Activated CD8-positive, alpha-beta memory T cell treated with anti-CD3 and anti-CD28 coated beads for 36 hours (primary cell): ENCODE results near the gene TAF11. TPM values are rescaled to one million over a fixed set of nuclear protein-coding genes. Genes with fewer than 3 reads are reported as not detected.
"Not testable (repeated sequence)": the region's sequence is repeated elsewhere in the genome, so short reads cannot be mapped to it uniquely, and the experiment has no call there.

Experiments used
- CTCF ChIA-PET: fragments of 350-600 bp; sonication (Branson Sonifier 250); formaldehyde crosslinking; loops from one replicate; lab custom pipeline; 2021; ENCODE audit warnings: antibody characterized with exemption; lab: Charles Lee
- POLR2A ChIA-PET: fragments of 350-600 bp; sonication (Branson Sonifier 250); formaldehyde crosslinking; loops from one replicate; lab custom pipeline; 2021; ENCODE audit warnings: antibody characterized with exemption; lab: Charles Lee
- total RNA-seq, 2 experiments: library from RNA; stranded (reverse); gene quantifications; one replicate each; pipeline ENCODE4 v1.2.3, GENCODE V29; 2021

The TAF11 gene
- total RNA-seq, 2 experiments from 2014 or later, result 30.2 to 32.2 TPM

DNA sequence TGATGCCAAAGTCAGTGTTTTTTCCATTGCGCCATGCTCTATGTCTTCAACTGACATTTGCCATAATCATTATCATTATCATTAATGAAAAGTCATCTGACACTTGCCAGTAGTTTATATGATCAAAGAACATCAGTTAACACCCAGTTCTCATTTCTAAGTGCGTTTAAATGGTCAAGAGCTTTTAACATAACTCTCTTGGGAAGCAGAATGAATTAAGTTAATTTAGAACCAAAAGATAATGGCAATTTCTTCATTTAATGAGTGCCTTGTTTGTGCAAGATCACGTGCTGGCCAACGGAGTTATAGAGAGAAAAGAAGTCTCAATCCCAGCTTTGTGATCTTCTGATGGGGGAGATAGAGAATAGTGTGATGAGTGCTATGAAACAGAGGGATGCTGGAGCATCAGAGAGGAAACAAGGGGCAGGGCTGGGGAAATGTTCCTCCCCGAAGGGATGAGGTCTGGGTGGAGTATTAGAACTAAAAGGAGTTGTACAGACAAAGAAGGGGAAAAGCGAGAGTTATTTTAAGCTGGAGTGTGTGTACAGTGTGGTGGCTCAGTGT lies 21.6 kb upstream of the TAF11 start:
- ChIA-PET POLR2A (no interaction called here), CTCF (no interaction called here)

DNA sequence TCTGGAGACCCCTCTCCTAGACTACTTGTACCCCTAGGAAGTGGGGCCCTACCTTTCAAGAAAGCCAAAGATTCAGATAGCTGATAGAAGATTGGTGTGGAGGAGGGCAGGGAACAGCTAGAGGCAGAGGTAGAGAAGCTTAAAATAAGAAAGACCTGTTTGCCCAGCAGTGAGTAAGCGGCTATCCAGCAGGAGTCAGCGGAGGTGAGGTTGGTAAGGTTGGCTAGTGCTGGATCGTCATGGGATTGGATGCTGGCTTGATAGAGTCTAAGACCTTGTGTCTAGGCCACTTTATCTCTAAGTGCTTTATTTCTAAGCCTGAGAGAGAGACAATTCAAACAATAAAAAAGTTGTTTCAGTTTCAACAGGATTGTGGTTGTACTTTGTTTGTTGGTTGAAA lies 20.4 kb upstream of the TAF11 start:
- POLR2A ChIA-PET, result interaction anchor here (0.5 kb wide), 1 partner anchor 7 kb away, joined by 4 read pairs; no protein-coding TSS in a partner anchor
- CTCF ChIA-PET, result no interaction called here

DNA sequence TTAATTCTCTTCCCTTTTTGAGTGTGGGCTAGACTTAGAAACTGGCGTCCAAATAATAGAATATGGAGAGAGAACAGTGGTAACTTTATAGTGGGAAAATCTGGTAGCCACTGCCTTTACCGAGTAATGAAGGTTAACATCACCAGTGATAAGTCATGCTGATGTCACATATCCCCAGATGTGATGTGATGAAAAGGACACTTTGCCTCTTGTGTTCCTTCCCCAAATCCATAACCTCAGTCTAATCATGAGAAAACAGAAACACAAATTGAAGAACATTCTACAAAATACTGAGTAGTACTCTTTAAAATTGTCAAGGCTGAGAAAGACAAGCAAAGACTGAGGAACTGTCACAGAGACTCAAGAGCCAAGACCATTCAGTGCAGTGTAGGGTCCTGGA lies 19.0 kb upstream of the TAF11 start:
- CTCF ChIA-PET, result no interaction called here
- POLR2A ChIA-PET, result no interaction called here

DNA sequence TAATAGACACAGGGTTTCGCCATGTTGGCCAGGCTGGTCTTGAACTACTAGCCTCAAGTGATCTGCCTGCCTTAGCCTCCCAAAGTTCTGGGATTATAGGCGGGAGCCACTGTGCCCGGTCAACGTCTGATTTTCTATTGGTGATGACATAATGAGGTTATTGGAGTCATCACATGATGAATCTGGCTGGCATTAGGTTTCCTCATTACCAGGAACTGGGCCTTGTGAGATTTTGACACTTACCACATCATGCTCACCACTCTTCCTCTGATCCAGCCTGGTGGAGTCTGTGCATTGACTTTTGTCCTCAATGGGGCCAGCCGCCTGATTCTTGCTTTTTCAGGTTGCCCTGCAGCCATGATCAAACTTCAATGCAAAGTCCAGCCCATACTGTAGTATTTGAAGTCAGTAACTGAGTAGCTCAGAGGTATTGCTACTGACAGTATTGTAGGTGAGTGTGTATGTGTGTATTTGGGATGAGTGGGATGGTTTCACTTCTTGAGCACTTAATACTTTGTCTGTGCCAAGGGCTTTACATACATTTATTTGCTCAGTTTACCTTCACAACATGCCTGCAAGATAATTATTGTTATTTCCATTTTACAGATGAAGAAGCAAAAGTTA lies 17.3 kb upstream of the TAF11 start:
- POLR2A ChIA-PET, result no interaction called here
- CTCF ChIA-PET, result no interaction called here

DNA sequence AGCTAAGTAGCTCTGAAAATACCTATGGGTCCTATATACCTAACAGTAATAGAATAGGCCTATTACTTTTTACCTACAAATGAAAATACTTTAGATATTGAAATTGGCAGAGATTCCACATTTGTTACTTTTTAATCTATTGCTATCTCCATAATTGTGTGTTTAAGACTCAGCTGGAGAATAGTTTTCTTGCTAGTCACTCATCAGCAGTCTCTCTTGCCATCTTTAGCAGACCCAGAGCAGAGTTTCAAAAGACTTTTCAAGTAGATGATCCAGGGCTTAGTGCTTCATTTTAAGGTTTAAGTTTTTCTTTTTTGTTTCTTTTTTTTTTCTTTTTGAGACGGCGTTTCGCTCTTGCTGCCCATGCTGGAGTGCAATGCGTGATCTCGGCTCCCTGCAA lies 14.1 kb upstream of the TAF11 start:
- POLR2A ChIA-PET, result no interaction called here
- CTCF ChIA-PET, result no interaction called here

DNA sequence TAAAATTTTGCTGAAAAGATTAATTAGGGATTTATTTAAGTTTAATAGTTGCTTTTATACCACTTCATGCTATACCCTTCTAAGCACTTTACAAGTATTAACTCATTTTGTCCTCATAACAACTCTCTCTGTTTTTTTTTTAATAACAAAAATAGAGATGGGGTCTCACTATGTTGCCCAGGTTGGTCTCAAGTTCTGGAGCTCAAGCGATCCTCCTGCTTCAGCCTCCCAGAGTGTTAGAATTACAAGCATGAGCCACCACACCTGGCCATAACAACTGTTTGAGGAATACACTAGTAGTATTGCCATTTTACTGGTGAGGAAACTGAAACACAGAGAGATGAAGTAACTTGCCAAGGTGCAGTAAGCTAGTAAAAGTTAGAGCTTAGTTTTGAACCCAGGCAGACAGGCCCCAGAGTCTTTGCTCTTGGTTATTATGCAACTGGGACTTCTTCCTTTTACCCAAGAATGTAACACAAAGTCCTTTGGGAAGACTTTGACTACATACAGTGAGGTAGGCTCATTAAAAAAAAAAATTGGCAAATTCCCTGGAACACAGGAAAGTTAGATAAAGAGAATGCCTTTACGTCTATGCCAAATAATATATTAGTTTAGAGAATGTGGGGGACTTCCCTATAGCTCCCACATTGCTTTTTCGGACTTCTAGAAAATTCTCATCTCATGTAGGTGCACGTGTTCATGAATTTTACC lies 12.6 kb upstream of the TAF11 start:
- ChIA-PET CTCF (no interaction called here), POLR2A (no interaction called here)

DNA sequence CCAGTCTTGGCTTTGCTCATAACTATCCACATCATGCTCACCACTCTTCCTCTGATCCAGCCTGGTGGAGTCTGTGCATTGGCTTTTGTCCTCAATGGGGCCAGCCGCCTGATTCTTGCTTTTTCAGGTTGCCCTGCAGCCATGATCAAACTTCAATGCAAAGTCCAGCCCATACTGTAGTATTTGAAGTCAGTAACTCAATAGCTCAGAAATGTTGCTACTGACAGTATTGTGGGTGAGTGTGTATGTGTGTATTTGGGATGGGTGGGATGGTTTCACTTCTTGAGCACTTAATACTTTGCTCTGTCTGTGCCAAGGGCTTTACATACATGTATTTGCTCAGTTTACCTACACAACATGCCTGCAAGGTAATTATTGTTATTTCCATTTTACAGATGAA lies 11.9 kb upstream of the TAF11 start:
- CTCF ChIA-PET, POLR2A ChIA-PET: not testable (repeated sequence)

DNA sequence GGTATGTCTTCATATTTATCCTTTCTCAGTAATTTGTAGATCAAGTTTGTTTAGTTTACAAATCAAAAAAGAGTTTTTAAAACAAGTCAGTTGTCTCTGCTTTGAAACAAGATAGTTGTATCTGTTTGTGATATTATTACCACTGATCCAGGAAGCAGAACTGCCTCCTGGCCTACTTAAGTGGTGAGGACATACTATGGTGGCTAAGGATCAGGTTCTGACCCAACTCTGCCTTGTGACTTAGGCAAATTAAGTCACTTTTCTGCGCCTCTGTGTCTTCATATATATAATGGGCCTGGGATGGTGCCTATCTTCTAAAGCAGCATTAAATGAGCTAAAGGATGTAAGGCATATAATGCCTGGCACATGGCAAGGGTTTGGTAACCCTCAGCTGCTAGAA lies 9.9 kb upstream of the TAF11 start:
- POLR2A ChIA-PET, result interaction anchor here (1.2 kb wide), 1 partner anchor 473 kb away, joined by 3 read pairs; no protein-coding TSS in a partner anchor
- CTCF ChIA-PET, result interaction anchor here (1.4 kb wide), 1 partner anchor 13 kb away, joined by 3 read pairs; no protein-coding TSS in a partner anchor

DNA sequence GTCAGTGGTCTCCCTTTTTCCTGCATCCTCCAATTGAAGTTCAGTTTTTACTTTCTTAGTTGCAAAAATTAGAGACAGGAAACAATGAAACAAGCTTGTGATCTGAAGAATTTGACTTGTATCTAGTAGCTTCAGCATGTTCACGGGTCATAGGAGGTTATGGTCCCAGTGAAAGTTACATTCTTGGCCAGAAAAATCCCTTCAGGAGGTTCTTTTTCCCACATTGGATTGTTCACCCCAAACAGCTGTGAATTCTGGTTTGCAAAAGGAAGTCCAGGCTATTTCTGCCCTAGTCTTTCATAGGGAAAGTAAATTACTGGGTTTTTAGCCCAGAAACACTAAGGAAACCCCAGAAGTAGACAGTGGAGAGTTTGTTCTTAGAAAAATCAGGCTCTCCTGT lies 9.3 kb upstream of the TAF11 start:
- CTCF ChIA-PET, result no interaction called here
- POLR2A ChIA-PET, result interaction anchor here (1.2 kb wide), 1 partner anchor 474 kb away, joined by 3 read pairs; no protein-coding TSS in a partner anchor

DNA sequence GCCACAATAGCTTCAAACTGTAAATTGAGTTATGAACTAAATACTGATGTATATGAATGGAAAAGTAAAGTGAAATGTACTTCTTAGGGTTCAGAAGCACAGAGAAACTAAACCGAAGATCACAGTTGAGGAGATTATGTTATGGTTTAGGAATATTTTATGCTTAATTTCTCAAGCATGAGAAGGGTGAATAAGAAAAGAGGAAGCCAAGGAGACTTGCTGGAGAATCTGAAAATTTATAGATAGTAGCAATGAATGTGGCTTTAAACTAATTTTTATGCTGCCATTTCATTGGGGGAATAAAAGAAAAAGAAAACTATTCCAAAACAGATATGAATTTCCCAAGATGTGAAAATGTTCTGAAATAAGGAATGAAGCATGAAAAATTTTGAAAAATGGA lies 6.9 kb upstream of the TAF11 start:
- CTCF ChIA-PET, result no interaction called here
- POLR2A ChIA-PET, result no interaction called here

DNA sequence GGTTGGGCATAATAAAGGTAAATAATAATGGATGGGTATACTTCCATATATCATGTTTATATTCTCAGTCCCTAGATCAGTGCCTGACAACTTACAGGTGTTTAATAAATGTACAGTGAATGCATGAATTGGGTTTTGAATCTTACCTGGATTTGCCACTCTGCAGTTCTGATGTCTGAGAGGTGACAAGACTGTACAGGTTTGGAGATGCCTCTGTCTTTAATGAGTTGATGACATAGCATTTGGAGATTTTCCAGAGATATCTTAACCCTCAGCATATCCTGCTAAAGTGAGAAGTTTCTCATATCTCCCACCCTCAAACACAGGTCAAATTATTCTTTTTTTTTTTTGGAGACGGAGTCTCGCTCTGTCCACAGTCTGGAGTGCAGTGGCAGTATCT lies 3.5 kb upstream of the TAF11 start:
- POLR2A ChIA-PET, result no interaction called here
- CTCF ChIA-PET, result no interaction called here

DNA sequence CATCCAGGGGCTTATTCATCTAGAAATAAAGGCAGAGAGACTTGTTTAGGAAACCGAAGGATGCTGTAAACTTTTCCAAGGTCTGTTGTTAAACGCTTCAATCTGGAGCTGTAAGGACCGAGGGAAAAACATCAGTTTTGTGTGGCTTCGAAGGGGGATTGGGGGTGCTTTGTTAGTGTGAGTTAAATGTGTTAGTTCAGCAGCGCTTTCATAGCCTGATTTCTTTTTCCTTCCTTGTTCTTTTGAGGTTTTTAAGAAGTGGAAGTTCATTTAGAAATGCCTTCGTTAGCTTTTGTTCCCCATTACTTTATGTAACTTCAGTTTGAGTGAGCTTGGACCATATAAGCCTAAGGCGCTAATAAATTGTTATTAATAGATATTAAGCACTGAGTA lies 2.7 kb upstream of the TAF11 start:
- POLR2A ChIA-PET, result no interaction called here

DNA sequence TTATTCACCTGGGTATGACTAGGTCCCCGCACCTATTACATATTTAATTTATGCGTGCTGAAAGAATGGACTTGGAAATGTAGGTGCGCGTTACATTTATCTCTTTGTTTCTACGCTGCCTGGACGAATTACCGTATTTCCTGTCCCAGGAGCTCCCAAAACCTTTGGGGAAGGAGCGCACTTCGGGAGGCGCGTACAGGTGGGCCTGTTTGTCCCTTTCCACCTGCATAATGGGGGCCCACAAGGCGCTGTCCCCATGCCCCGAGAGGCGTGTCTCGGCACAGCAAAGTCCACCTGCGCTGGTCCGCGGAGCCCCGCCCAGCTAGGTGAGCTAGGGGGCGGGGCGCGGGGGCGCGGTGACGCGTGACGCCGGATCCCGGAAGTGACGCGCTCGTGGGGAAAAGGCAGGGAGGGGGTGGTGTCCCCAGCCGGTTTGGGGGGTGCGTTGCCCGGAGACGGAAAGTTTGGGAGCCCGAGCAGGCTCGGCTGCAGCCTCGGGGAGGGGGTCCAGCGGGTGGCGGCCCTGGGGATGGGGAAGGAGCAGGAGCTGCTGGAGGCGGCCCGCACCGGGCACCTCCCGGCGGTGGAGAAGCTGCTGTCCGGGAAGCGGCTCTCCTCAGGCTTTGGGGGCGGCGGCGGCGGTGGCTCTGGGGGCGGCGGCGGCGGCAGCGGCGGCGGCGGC lies 1.2 kb upstream of the TAF11 start, which contains the start of gene ANKS1A:
TSS of gene ANKS1A (plus strand) at position 382 of the 682 bp plus-strand sequence. CDS start at position 530, 148 bp downstream.
- CTCF ChIA-PET, result interaction anchor here (0.6 to 1.7 kb wide), 3 partner anchors 47 to 283 kb away, joined by 3 to 8 read pairs (median 3); partner anchors contain the start of gene SNRPC
- POLR2A ChIA-PET, result interaction anchor here (0.6 to 2.3 kb wide), 3 partner anchors 27 to 370 kb away, joined by 5 to 12 read pairs (median 9); partner anchors contain the start of gene BLTP3A

More for the DNA sequence above, 2.7 kb upstream of the TAF11 start:
- CTCF ChIA-PET, result no interaction called here

DNA sequence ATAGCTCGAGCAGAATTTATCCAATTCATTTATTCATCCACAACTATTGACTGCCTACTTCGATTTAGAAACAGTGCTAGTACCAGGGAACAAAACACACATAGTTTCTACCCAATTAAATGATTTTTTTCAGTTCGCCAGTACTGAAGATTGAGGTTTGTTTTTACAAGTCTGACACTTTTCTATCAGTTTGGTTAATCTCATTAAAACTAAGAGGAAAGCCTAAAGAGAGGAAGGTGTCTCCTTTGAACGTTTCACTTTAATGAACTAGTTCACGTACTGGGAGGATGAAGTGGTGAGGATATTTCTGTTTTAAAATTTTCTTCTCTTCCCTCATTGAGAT lies 643 bp upstream of the TAF11 start:
- ChIA-PET CTCF (interaction anchor here (0.6 to 1.7 kb wide), 4 partner anchors 47 to 352 kb away, joined by 3 to 8 read pairs (median 3); partner anchors contain the start of genes BLTP3A and SNRPC), POLR2A (interaction anchor here (0.6 to 2.3 kb wide), 5 partner anchors 27 to 370 kb away, joined by 3 to 12 read pairs (median 5); partner anchors contain the start of gene BLTP3A)

DNA sequence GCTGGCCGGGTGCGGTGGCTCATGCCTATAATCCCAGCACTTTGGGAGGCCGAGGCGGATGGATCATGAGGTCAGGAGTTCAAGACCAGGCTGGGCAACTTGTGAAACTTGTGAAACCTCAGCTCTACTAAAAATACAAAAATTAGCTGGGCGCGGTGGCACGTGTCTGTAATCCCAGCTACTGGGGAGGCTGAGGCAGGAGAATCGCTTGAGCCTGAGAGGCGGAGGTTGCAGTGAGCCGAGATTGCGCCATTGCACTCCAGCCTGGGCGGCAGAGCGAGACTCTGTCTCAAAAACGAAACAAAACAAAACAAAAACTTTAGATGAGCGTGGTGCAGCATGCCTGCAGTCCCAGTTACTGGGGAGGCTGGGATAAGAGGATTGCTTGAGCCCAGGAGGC lies 2.0 kb downstream of the TAF11 start:
- ChIA-PET POLR2A (interaction anchor here (0.6 kb wide), 1 partner anchor 92 kb away, joined by 4 read pairs; no protein-coding TSS in a partner anchor), CTCF (interaction anchor here (1.0 kb wide), 1 partner anchor 13 kb away, joined by 3 read pairs; no protein-coding TSS in a partner anchor)

DNA sequence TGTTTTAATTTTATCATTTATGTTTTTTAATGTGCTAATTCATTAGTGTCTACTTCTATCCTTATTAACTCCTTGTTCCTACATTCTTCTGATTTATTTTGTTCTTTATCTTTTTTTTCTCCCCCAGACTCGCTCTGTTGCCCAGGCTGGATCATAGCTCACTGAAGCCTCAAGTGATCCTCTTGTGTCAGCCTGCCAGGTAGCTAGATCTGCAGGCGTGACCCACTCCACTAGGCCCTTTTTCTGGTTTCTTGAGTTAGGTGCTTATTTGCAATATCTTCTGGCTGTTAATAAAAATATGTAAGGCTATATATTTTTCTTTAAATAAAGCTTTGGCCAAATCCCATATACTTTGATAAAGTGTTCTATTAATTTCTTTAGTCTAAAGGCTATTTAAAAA lies 2.8 kb downstream of the TAF11 start:
- POLR2A ChIA-PET, result no interaction called here
- CTCF ChIA-PET, result no interaction called here

DNA sequence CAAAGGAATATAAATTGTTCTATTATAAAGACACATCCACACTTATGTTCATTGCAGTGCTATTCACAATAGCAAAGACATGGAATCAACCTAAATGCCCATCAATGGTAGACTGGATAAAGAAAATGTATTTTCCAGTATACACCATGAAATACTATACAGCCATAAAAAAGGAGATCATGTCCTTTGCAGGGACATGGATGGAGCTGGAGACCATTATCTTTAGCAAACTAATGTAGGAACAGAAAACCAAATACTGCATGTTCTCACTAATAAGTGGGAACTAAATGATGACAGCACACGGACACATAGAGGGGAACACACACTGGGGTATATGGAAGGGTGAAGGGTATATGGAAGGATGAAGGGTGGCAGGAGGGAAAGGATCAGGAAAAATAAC lies 3.8 kb downstream of the TAF11 start:
- CTCF ChIA-PET, POLR2A ChIA-PET: not testable (repeated sequence)

DNA sequence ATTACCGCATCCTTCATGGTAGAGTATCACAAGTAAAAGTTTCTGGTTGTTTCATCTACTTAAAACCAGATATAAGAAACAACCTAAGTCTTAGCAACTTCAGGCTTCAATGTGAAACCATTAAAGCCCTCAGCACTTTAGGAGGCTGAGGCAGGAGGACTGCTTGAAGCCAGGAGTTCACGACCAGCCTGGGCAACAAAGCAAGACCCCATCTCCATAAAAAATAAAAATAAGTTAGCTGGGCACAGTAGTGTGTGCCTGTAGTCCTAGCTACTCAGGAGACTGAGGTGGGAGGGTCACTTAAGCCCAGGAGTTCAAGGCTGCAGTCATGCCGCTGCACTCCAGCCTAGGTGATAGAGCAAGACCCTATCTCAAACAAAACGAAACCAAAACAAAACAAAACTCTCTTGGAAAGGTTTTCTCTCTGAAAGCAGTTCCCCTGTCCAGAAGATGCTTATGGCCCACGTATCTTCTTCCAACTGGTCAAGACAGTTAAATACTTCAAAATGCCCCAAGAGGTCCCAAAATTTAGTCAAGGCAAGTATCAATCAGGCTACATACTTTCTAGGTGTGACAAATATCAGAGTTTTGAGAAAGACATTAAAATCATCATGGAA lies 9.9 kb downstream of the TAF11 start:
- ChIA-PET CTCF (no interaction called here), POLR2A (no interaction called here)

DNA sequence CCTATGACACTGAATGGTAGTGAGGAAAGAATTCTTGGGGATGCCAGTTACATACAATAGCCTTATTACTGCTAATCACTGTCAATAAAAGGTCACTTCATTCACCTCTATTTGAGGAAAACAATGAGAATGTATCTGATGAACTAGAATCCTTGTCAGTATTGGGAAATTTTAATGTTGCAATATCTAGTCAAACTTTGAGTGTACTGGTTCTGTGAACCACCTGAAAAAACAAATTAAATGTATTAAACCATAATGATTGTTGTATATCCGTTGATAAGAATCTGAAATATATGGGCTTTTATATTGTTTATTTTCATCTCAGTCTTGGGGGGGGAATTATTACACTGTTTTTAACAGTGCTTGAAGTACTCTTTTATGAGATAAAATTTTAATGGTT lies 10.6 kb downstream of the TAF11 start:
- ChIA-PET POLR2A (no interaction called here), CTCF (no interaction called here)
